Adipocyte (in vitro differentiated cells): ENCODE data around the gene UXS1.
"Not testable (repeated sequence)": the region's sequence is repeated elsewhere in the genome, so short reads cannot be mapped to it uniquely, and the experiment has no call there.

Source experiments
- DNase-seq: peaks from one replicate; pipeline ENCODE4 v3.0.0-alpha.2; 2015; ENCODE audit warnings: low read depth
- H3K27me3 ChIP-seq: replicated peaks from 2 replicates; pipeline ENCODE4 v1.7.0; 2013; ENCODE audit warnings: mild to moderate bottlenecking, low read length, moderate library complexity; ENCODE audit not compliant: control insufficient read depth, insufficient read depth
- H3K36me3 ChIP-seq: 2 replicates; pipeline ENCODE4 v1.7.0; 2013; ENCODE audit warnings: low read length, mild to moderate bottlenecking, moderate library complexity; ENCODE audit not compliant: control insufficient read depth, insufficient read depth, severe bottlenecking
- H3K4me1 ChIP-seq: 2 replicates; pipeline ENCODE4 v1.7.0; 2013; ENCODE audit warnings: mild to moderate bottlenecking, low read length, moderate library complexity; ENCODE audit not compliant: control insufficient read depth, insufficient read depth
- H3K4me3 ChIP-seq: 2 replicates; pipeline ENCODE4 v1.7.0; 2013; ENCODE audit warnings: mild to moderate bottlenecking, low read length, moderate library complexity
- H3K9ac ChIP-seq: 2 replicates; pipeline ENCODE4 v1.7.0; 2013; ENCODE audit warnings: mild to moderate bottlenecking, low read length, moderate library complexity
- H3K9me3 ChIP-seq: 2 replicates; pipeline ENCODE4 v1.7.0; 2013; ENCODE audit warnings: mild to moderate bottlenecking, low read length, moderate library complexity; ENCODE audit not compliant: control insufficient read depth

The UXS1 gene

GRCh38 chr2:106193977-106194778 is at the start of gene UXS1:
Gene UXS1 (minus strand): TSS chr2:106194301. CDS start chr2:106194241, 60 bp downstream.
- Histone ChIP-seq H3K4me3 (peak within 1 kb of the TSS; percentile 87), H3K4me1 (peaks cover 29% of the 10 kb centered on the region), H3K9me3 (no peaks in the 10 kb centered on the region), H3K9ac (peak within 1 kb of the TSS; percentile 87), H3K36me3 (no peaks in the 10 kb centered on the region), H3K27me3 (no peaks in the 10 kb centered on the region)
- peak; percentile 99 for DNase-seq

DNA sequence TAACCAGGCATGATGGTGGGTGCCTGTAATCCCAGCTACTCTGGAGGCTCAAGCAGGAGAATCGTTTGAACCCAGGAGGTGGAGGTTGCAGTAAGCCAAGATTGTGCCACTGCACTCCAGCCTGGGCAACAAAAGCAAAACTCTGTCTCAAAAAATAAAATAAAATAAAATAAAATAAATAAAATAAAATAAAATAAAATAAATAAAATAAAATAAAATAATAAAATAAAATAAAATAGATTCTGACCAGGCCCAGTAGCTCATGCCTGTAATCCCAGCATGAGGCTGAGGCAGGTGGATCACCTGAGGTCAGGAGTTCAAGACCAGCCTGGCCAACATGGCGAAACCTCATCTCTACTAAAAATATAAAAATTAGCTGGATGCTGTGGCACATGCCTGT is 45.4 kb upstream of the UXS1 start:
- not testable (repeated sequence) for H3K27me3 ChIP-seq, DNase-seq, H3K4me1 ChIP-seq, H3K36me3 ChIP-seq, H3K9ac ChIP-seq, H3K4me3 ChIP-seq
- peaks cover 25% of the 10 kb centered on the region for H3K9me3 ChIP-seq

- not testable (repeated sequence) for DNase-seq, H3K9ac ChIP-seq, H3K36me3 ChIP-seq, H3K4me3 ChIP-seq, H3K4me1 ChIP-seq, H3K27me3 ChIP-seq
- H3K9me3 ChIP-seq: peaks cover 28% of the 10 kb centered on the region
Measured at GRCh38 chr2:106235392-106235791, 41.3 kb upstream of the UXS1 start.

GRCh38 chr2:106233350-106233706 is 39.2 kb upstream of the UXS1 start:
- no peak for DNase-seq
- Histone ChIP-seq H3K4me1 (no peaks in the 10 kb centered on the region), H3K36me3 (no peaks in the 10 kb centered on the region), H3K27me3 (no peaks in the 10 kb centered on the region), H3K9me3 (peaks cover 28% of the 10 kb centered on the region), H3K9ac (no peak overlapping the region), H3K4me3 (no peak overlapping the region)

DNA sequence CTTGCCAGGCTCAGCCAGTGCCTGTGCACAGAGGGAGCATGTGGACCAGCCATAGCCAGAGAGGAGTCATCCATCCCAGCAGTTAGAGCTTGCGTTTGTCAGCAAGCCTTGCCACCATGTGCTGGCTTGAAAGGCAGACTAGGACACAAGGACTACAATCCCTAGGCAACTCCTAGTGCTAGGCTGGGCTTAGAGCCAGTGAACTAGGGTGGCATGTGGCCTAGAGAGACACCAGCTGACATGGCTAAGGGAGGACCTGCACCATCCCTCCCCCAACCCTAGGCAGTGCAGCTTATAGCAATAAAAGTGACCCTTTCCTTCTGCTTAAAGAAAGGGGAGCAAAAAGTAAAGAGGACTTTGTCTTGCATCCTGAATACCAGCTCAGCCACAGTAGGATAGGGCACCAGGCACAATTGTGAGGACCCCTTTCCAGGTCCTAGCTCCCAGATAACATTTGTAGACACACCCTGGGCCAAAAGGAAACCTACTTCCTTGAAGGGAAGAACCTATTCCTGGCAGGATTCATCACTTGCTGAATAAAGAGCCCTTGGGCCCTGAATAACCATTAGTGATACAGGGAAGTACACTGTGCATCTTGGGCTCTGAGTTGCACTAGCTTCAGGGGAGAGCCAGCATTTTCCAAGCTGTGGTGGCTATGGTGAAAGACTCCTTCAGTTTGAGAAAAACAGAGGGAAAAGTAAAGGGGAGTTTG is 38.7 kb upstream of the UXS1 start:
- no peak for DNase-seq
- no peaks in the 10 kb centered on the region for H3K27me3 ChIP-seq
- H3K4me1 ChIP-seq: no peaks in the 10 kb centered on the region
- no peaks in the 10 kb centered on the region for H3K36me3 ChIP-seq
- H3K9ac ChIP-seq: no peak overlapping the region
- H3K9me3 ChIP-seq: peaks cover 28% of the 10 kb centered on the region
- H3K4me3 ChIP-seq: no peak overlapping the region

- Histone ChIP-seq H3K27me3 (no peaks in the 10 kb centered on the region), H3K4me1 (no peaks in the 10 kb centered on the region), H3K9me3 (no peaks in the 10 kb centered on the region), H3K4me3 (no peak overlapping the region), H3K36me3 (no peaks in the 10 kb centered on the region), H3K9ac (no peak overlapping the region)
- DNase-seq: no peak
Measured at GRCh38 chr2:106223347-106223746, 29.2 kb upstream of the UXS1 start.

DNA sequence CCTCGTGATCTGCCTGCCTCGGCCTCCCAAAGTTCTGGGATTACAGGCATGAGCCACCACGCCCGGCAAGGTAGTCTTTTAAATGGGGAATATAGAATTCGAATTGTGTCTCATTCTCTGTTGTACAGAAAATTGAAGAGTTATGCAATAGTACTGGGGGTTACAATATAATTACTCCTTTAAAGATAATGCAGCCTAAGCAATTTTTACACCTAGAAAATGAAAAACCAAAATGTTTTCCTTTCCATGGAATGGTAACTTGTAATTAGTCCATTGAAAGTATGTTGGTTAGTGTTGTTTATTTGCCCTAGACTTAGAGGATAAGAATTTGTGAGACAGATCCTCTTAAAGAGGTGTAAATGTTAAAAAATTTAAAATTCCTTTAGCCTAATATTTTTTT is 28.0 kb upstream of the UXS1 start:
- H3K27me3 ChIP-seq, H3K4me1 ChIP-seq, H3K36me3 ChIP-seq, H3K9me3 ChIP-seq, H3K4me3 ChIP-seq, DNase-seq, H3K9ac ChIP-seq: not testable (repeated sequence)

- Histone ChIP-seq H3K4me3 (no peak overlapping the region), H3K9ac (no peak overlapping the region), H3K9me3 (no peaks in the 10 kb centered on the region), H3K27me3 (no peaks in the 10 kb centered on the region), H3K36me3 (no peaks in the 10 kb centered on the region), H3K4me1 (no peaks in the 10 kb centered on the region)
- no peak for DNase-seq
Measured at GRCh38 chr2:106219813-106220212, 25.7 kb upstream of the UXS1 start.

DNA sequence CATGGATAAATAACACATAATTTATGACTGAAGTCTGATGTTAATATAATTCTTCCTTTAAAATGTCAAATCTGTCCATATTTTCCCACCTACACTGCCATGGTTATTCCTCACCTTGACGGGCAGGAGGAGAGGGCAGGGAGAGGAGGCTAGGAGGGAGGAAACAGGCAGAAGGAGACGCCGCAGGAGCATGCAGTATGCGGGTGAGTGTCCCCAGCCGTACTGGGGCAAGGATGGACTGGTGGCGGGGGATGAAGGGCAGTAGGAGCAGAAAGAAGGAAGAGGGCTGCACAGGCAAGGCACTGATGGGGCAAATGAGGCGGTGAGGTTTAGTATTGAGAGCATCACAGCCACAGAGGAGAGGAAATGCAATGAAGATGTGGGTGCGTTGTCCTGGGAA is 25.1 kb upstream of the UXS1 start:
- H3K4me1 ChIP-seq: not testable (repeated sequence)

GRCh38 chr2:106208874-106209273 is 14.8 kb upstream of the UXS1 start:
- Histone ChIP-seq H3K9me3 (peaks cover 47% of the 10 kb centered on the region), H3K4me1 (no peaks in the 10 kb centered on the region), H3K36me3 (no peaks in the 10 kb centered on the region), H3K27me3 (peaks cover 7% of the 10 kb centered on the region), H3K9ac (no peak overlapping the region), H3K4me3 (no peak overlapping the region)
- no peak for DNase-seq

More for the DNA sequence above, 25.1 kb upstream of the UXS1 start:
- not testable (repeated sequence) for H3K9me3 ChIP-seq, DNase-seq, H3K9ac ChIP-seq, H3K36me3 ChIP-seq, H3K4me3 ChIP-seq, H3K27me3 ChIP-seq

DNA sequence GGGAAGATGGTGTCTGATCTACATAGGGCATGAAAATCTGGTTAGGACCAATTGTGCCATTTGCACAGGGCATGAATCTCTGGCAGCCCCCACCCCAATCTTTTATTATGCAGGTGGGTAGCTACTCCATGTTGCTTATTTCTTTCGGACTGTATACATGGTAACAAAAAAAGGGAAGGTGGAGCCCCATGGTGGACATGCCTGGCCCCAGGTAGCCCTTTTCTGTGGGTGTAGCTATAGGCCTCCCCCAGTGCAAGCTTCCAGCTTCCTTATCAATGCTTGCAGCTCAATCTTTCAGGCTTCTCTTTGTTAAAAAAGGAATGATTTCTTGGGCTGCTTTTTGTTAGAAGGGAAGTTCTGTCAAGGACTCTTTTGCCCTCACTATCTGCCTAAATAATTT is 14.3 kb upstream of the UXS1 start:
- H3K4me3 ChIP-seq: no peak overlapping the region
- DNase-seq: no peak
- H3K4me1 ChIP-seq: no peaks in the 10 kb centered on the region
- no peak overlapping the region for H3K9ac ChIP-seq
- H3K9me3 ChIP-seq: peaks cover 52% of the 10 kb centered on the region
- H3K27me3 ChIP-seq: peaks cover 7% of the 10 kb centered on the region
- no peaks in the 10 kb centered on the region for H3K36me3 ChIP-seq
